CD4-positive, alpha-beta T cell treated with Interleukin-6 at 100 ng/mL for 8 hours (primary cell): Measurements from ENCODE around the gene CHCT1.

Experiments used
- DNase-seq: peaks from one replicate; pipeline ENCODE4 v3.0.0-alpha.2; 2020; ENCODE audit warnings: mixed read lengths, low spot score

The CHCT1 gene

DNA sequence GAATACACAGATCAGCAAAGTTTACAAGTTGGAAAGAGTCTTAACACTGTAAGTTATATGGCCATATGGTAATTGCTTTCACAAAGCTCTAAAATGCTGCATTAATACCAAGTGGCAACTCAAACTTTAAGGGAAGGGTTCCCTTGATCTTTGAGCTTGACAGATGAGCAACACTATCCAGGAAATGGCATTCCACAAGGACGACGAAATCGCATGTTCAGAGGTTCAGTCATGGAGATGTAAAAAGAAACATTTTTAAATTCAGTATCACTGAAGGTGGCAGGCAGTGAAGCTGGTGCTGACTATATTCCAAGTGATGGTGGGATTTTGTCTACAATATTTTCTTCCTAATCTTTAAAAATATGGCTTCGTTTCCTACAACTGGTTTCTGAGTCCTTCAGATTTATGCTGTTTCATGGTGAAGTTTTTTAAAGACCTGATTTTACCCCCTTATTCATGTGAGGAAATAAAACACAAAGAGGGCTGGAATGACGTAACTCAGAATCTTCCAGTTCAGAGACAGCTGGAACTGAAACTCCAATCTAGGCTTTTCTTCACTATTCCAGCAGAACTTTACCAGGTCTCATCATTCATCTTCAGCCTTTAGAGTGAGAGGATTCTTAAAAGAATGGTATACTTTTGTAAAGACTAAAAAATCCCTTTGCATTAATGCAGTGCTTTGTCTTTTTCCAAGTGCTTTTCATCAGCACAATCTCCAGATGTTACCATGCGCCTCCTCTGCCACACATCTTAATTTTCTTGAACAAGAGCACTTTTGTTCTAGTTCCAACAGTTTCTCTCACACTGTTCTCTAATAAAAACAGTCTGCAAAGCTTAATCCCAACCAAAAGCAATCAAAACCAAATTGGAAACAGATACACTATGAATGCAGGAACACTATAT, 20.2 kb downstream of the CHCT1 start:
- no peak for DNase-seq

DNA sequence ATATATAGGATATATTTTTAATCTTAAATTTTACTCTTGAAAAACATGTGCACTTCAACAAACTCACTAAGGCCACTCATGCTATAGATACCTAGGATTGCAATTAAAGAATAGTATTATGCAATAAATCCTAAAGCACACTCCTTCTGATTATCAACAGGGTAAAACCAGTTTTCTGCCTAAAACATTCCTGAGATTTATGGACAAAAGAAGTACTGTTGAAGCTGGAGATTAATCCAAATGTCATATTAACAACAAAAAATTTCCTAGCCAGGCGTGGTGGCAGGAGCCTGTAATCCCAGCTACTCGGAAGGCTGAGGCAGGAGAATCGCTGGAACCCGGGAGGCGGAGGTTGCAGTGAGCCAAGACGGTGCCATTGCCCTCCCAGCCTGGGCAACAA, 21.4 kb downstream of the CHCT1 start:
- DNase-seq = no peak

DNA sequence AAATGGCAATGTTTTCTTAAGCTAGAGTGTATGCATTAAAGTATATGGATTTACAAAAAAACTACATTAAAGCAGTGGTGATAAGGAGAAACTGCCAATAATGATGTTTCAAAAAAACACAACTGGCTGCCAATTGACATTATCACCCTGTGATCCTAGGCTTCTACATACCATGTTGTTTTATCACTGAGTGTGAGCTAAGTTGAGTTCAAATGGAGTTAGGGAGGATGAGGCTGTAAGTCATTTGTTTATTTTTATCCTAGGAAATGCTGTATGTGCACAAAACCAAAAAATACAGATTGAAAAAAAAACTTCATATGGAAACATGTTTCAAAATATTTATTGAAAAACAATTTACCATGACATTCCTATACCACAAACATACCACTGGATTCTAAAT, 22.9 kb downstream of the CHCT1 start:
- no peak for DNase-seq

DNA sequence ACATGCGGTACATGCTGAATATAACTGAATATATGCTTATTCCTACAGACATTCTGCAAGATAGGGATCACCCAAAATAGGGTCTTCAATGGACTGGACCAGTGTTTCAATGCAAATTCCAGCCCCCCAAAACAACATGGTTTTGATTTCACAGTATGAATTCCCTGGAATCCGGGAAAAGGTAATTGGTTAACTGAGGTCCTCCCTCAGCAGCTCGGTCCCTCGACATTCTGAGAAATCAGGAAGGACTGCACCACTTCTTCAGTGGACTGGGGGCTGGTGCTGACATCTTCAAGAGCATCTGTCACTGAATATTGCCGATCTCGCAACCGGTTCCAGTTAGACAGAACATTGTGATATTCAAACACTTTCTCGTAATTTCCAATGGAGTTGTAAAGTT, 25.1 kb downstream of the CHCT1 start:
- no peak for DNase-seq

DNA sequence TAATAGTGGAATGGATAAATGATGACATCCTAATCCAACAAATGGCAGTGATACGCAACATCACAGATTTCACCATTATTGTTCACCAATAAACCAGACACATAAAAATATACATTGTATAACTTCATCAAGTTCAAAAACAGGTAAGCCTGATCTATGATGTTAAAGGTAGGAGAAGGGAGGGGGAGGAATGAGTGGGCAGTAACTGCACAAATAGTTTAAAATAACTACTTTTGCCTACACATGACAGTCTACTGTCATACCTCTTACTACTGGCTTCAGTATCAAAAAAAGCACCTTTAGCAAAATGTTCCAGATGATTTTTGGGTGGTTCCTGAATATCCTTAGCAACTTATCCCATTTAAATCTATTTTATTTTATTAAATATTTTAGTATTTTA, 28.8 kb downstream of the CHCT1 start:
- DNase-seq = no peak

DNA sequence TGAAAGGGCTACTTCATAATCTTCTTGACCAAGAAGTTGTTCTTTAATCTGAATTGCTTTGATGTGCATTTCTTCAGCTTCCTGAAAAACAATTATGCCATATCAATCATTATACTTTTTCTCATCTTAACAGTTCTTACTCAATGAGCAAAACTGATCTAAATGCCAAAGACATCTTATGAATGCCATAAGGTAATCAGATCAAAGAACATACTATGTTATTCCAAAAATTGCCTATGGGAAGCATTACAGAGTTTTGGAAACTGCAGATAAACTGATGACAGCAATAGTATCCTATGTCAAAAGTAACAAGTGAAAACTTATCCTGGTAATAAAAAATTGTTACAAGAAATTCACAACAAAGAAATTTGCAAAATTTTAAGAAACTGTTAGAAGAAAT, 29.7 kb downstream of the CHCT1 start:
- no peak for DNase-seq

DNA sequence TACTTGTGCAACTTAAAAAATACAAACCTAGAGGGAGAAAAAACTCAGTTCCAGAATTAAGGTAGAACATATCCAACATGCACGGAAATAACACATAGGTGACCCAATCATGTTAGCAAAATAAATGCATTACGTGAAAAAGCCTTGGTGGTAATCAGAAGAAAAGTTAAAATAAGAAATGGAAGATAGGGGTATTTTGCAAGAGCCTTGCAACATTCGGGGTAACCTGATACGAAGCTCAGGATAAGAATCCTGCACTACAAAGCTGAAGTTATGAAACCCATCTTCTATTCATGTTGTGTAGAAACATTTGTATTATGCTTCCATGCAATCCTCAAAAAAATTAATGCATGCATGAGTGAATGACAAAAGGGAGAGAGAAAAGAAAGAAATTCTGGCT, 33.1 kb downstream of the CHCT1 start:
- no peak for DNase-seq

DNA sequence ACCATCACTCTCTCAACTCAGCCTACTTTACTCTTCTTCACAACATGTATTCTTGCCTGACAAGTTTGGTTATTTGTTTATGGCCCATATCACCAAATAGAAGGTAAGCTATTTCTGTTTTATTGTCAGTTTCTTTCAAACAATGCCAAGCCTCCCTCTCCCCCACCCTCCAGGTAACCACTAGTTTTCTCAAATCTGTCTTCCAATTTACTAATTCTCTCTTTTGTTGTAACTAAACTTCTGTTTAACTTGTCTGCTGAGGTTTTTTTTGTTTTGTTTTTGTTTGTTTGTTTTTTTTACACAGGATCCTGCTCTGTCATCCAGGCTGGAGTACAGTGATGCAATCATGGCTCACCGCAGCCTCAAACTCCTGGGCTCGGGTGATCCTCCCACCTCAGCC, 34.9 kb downstream of the CHCT1 start:
- no peak for DNase-seq

DNA sequence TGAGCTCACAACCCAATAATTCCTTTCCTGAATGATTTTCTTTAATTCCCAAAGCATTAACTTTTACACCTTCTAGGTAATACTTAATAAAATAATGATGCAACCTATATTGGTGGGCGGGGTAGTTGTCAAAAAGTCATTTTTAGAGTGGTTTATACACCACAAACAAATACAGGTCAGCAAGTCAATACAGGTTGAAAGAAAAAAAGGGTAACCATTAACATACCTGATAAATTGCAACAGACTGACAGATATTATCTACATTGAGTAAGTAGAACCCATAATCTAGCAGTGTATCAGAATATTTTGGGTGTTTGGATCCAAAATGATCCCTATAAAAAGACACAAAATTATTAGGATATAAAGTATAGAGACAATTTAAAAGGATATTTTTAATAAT, 39.3 kb downstream of the CHCT1 start:
- DNase-seq = no peak

DNA sequence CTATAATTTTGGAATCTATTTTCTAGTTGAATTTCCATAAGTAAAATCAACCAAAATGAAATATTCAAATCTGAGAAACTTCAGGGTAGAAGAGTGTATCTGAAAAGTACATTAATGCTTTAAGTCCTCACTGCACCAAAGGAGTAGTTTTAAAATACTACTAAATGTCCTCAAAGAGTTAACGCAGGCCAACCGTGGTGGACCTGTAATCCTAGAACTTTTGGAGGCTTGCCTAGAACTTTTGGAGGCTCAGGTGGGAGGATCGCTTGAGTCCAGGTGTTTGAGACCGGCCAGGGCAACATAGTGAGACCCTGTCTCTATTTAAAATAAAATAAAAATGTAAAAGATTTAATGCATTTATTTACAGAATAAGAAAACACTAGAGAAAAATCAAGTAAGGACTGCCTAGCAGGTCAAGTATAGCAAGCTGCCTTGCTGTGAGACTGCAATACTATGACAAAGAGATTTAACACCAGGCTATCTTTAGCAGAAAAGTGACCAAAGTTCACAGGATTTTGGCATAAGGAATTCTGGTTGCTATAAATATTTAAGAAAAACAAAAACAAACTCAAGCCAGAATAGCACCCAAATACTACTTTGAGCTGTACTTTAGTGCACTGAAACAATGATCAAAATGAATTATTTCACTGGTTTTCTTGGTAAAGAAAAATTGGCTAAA, 41.0 kb downstream of the CHCT1 start:
- DNase-seq = no peak

DNA sequence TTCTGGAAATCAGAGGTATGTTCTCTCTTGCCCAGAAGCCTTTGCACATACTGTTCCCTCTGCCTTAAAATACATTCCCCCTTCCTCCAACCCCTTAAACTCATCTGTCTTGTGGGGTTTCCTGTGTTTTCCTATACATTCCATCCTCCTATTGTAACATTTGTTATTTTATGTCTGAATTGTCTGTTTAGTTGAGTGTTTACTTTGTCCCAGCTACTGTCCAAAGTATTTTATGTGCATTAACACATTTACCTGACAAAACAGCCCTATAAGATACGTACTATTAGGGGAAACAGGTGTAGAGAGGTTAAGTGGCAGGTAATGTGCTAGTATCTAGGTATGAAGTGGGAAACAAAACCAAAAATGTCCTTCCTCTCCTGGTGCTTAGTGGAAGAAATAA, 42.1 kb downstream of the CHCT1 start:
- DNase-seq = no peak

DNA sequence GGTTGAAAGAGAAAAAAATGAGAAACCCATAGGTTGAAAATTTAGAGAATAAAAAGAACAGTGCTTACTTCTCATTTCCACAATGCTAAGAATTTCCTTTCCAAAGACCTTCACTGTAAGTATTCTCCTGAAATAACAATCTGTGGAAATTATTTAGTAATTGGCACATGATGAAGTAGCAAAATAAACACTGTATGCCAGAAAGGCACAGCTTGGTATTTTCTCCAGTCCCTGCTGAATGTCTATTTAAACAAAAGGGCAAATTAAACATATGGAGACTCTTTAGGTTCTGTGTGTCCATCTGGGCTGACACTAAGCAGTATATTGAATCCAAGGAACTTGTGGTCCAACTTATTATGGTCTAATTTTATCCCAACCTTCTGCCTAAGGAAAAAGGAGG, 46.1 kb downstream of the CHCT1 start:
- no peak for DNase-seq

DNA sequence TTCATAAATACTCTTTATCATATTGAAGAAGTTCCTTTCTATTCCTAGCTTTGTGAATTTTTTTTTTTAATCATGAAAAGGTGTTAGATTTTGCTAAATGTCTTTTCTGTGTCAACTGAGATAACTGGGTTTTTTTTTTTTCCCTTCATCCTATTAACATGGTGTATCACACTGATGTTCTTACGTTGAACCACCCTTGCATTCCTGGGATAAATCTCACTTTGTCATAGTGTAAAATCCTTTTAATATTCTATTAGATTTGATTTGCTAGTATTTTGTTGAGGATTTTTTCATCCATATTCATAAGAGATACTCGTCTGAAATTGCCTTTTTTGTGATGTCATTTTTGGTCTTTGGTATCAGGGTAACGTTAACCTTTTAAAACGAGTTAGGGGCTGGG, 49.2 kb downstream of the CHCT1 start:
- DNase-seq = no peak

DNA sequence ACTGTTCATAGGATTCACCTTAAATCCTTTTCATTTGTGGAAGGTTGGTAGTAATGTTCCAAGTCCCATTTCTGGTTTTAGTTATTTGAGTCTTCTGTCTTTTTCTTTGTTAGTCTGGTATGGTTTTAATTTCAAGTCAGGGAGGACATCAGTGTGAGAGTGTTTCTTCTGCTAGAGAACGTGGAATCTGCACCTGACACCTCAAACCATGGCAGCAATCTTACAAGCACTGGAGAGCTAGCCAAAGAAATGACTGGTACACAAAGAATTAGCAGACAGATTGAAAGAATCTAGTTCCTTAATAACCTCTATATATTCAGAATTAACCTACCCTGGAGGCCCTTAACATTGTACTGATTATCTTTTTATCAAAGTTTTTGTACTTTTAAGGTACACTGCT, 50.2 kb downstream of the CHCT1 start:
- no peak for DNase-seq

DNA sequence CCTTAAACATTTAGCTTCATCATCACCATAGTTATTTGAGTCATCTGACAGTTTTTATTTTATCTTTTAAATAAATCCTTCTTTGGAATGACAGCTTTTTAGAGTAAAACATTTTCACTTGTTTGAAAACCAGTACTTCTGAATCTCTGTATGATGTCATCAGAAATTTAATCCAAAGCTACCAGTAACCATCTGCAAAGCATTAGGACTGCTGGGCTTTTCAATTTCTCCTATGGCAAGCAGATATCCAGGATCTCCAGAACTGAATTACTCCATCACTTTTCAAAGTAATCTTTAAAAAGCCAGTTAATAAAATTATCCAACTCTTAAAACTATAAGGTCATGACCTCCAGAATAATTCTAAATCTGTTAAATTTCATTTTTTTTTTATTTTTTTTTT, 51.5 kb downstream of the CHCT1 start:
- no peak for DNase-seq
